ENCODE data around the gene CDKN2C.
"Not testable (repeated sequence)": the region's sequence is repeated elsewhere in the genome, so short reads cannot be mapped to it uniquely, and the experiment has no call there.

The CDKN2C gene
- total RNA-seq = 1.5 to 11.8 (median 5.0) reads per million in 9 experiments

GRCh38 chr1:50969611-50970508, at the start of gene CDKN2C:
Gene CDKN2C, plus strand, starts transcription at chr1:50970245. Its CDS starts 124 bp downstream, at chr1:50970369.
- peak within 1 kb of the TSS; percentile 81 to 91 for H3K27ac Mint-ChIP-seq
- DNase-seq = peak; percentile 43 to 49 (median 44)
- H3K4me1 Mint-ChIP-seq (ENCODE audit: low read depth in 2 of 2) = peaks cover 15 to 20% of the 10 kb centered on the region in 2 donors
- H3K27me3 Mint-ChIP-seq = no peaks in the 10 kb centered on the region
- peaks cover 24% of the 10 kb centered on the region for H3K36me3 Mint-ChIP-seq (ENCODE audit: insufficient read depth)
- H3K4me3 Mint-ChIP-seq = peak within 1 kb of the TSS; percentile 95
- ATAC-seq (replicated peaks) = peak; percentile 28
- no peaks in the 10 kb centered on the region for H3K9me3 Mint-ChIP-seq

DNA sequence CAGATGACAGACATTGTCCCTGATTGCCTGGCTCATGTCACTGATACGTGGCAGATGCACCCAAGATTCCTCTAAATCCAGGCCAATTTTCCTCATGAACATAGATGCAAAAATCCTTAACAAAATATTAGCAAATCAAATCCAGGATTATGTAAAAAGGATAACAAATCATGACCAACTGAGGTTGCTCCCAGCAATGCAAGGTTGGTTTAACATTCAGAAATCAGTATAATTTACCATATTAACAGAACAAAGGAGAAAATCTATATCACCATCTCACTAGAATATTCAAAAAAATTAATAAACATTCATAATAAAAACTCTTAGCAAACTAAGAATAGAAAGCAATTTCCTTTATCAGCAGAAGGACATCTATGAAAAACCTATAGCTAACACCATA, 49.6 kb upstream of the CDKN2C start:
- Mint-ChIP-seq H3K27me3 (no peaks in the 10 kb centered on the region), H3K4me3 (no peak overlapping the region), H3K27ac (no peak overlapping the region), H3K36me3 (ENCODE audit: insufficient read depth) (peaks cover 3% of the 10 kb centered on the region), H3K9me3 (peaks cover 4 to 11% of the 10 kb centered on the region in 2 donors), H3K4me1 (ENCODE audit: low read depth in 2 of 2) (peaks cover 16 to 32% of the 10 kb centered on the region in 2 donors)
- ATAC-seq (replicated peaks) (no peak), DNase-seq (no peak)

DNA sequence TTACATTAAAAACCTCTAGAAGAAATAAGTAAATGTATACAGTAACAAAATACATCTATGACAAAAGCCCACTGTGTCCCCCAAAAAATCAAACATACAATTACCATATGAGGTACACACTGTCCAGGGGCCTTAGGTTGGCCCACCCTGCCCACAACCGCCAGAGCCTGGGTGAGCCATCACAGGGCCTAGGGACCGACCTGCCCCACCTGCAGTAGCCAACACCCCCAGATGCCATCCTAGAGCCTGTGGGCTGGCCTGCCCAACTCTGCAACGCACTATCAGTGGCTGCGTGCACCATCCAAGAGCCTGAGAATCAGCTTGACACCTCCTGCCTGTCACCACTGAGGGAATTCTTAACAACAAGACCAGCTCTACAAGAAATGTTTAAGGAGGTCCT, 49.0 kb upstream of the CDKN2C start:
- no peaks in the 10 kb centered on the region for H3K27me3 Mint-ChIP-seq
- peaks cover 3% of the 10 kb centered on the region for H3K36me3 Mint-ChIP-seq (ENCODE audit: insufficient read depth)
- peaks cover 19 to 34% of the 10 kb centered on the region in 2 donors for H3K4me1 Mint-ChIP-seq (ENCODE audit: low read depth in 2 of 2)
- no peak for ATAC-seq (replicated peaks)
- DNase-seq = no peak
- no peak overlapping the region for H3K27ac Mint-ChIP-seq
- peaks cover 4 to 11% of the 10 kb centered on the region in 2 donors for H3K9me3 Mint-ChIP-seq
- no peak overlapping the region for H3K4me3 Mint-ChIP-seq

DNA sequence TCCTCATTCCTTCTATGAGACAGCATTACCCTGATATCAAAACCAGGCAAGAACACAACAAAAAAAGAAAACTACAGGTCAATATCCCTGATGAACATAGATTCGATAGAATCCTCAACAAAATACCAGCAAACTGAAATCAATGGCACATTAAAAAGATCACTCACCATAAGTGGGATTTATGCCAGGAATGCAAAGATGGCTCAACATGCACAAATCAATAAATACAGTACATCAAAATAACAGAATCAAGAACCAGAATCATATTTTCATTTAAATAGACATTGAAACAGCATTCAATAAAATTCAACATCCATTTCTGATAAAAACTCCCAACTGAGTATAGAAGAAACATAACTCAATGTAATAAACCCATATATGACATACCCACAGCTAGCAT, 46.5 kb upstream of the CDKN2C start:
- ATAC-seq (replicated peaks) = no peak
- Mint-ChIP-seq H3K27ac (no peak overlapping the region), H3K36me3 (ENCODE audit: insufficient read depth) (peaks cover 6% of the 10 kb centered on the region), H3K4me3 (no peak overlapping the region), H3K27me3 (no peaks in the 10 kb centered on the region), H3K4me1 (ENCODE audit: low read depth in 2 of 2) (peaks cover 10 to 23% of the 10 kb centered on the region in 2 donors), H3K9me3 (peaks cover 4 to 11% of the 10 kb centered on the region in 2 donors)
- no peak for DNase-seq

GRCh38 chr1:50929376-50929958, 40.6 kb upstream of the CDKN2C start:
- ATAC-seq (replicated peaks) (no peak), DNase-seq (no peak)
- Mint-ChIP-seq H3K9me3 (no peaks in the 10 kb centered on the region), H3K4me1 (ENCODE audit: low read depth in 2 of 2) (peaks cover 13 to 25% of the 10 kb centered on the region in 2 donors), H3K27ac (no peak overlapping the region), H3K4me3 (no peak overlapping the region), H3K27me3 (no peaks in the 10 kb centered on the region), H3K36me3 (ENCODE audit: insufficient read depth) (peaks cover 6% of the 10 kb centered on the region)

DNA sequence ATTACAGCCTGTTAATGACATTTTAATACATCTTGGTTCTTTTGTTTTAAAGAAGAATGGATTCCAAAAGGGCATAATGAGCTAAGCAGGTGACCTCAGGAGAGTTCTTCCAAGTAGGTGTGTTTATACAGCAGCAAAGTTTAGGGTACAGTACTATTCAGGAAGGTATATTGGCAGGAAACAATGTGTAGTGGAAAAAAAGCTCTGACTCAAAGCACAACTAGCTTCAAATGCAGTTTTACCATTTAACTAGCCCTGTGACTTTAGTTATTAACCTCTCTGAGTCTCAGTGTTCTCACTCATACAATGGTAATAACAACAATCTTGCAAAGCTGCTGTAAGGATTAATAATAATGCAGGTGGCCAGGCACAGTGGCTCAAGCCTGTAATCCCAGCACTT, 39.9 kb upstream of the CDKN2C start:
- Mint-ChIP-seq H3K27ac (peak overlapping the region in 1 of 2 donors; percentile 10), H3K27me3 (no peaks in the 10 kb centered on the region), H3K4me1 (ENCODE audit: low read depth in 2 of 2) (peaks cover 13 to 24% of the 10 kb centered on the region in 2 donors), H3K9me3 (no peaks in the 10 kb centered on the region), H3K36me3 (ENCODE audit: insufficient read depth) (peaks cover 6% of the 10 kb centered on the region), H3K4me3 (no peak overlapping the region)
- ATAC-seq (replicated peaks) = no peak
- DNase-seq = no peak

GRCh38 chr1:50930965-50931737, 38.9 kb upstream of the CDKN2C start:
- DNase-seq (no peak), ATAC-seq (replicated peaks) (no peak)
- peaks cover 6% of the 10 kb centered on the region for H3K36me3 Mint-ChIP-seq (ENCODE audit: insufficient read depth)
- H3K27ac Mint-ChIP-seq = peak overlapping the region in 1 of 2 donors; percentile 57
- H3K27me3 Mint-ChIP-seq = no peaks in the 10 kb centered on the region
- no peaks in the 10 kb centered on the region for H3K9me3 Mint-ChIP-seq
- H3K4me3 Mint-ChIP-seq = no peak overlapping the region
- H3K4me1 Mint-ChIP-seq (ENCODE audit: low read depth in 2 of 2) = peaks cover 13 to 24% of the 10 kb centered on the region in 2 donors

GRCh38 chr1:50932043-50932442, 38.0 kb upstream of the CDKN2C start:
- H3K27me3 Mint-ChIP-seq; ATAC-seq (replicated peaks); H3K9me3 Mint-ChIP-seq; H3K4me3 Mint-ChIP-seq; H3K36me3 Mint-ChIP-seq (ENCODE audit: insufficient read depth); DNase-seq: not testable (repeated sequence)
- Mint-ChIP-seq H3K27ac (peak overlapping the region in 1 of 2 donors; percentile 2), H3K4me1 (ENCODE audit: low read depth in 2 of 2) (peaks cover 19 to 31% of the 10 kb centered on the region in 2 donors)

DNA sequence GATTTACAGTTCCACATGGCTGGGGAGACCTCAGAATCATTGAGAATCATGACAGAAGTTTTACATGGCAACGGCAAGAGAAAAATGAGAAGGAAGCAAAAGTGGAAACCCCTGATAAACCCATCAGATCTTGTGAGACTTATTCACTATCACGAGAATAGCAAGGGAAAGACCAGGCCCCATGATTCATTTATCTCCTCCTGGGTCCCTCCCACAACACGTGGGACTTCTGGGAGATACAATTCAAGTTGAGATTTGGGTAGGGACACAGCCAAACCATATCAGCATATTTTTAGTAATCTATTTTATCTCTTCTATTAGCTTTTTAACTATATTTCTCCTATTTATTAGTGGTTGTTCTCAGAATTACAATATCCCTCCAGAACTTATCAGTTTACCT, 36.3 kb upstream of the CDKN2C start:
- H3K4me3 Mint-ChIP-seq; DNase-seq; ATAC-seq (replicated peaks); H3K27me3 Mint-ChIP-seq; H3K36me3 Mint-ChIP-seq (ENCODE audit: insufficient read depth); H3K9me3 Mint-ChIP-seq: not testable (repeated sequence)
- Mint-ChIP-seq H3K27ac (peak overlapping the region in 1 of 2 donors; percentile 77), H3K4me1 (ENCODE audit: low read depth in 2 of 2) (peaks cover 23 to 35% of the 10 kb centered on the region in 2 donors)

- ATAC-seq (replicated peaks) = no peak
- H3K9me3 Mint-ChIP-seq = no peaks in the 10 kb centered on the region
- peaks cover 3% of the 10 kb centered on the region for H3K36me3 Mint-ChIP-seq (ENCODE audit: insufficient read depth)
- no peaks in the 10 kb centered on the region for H3K27me3 Mint-ChIP-seq
- DNase-seq = no peak
- no peak overlapping the region for H3K4me3 Mint-ChIP-seq
- peak overlapping the region in 1 of 2 donors; percentile 77 for H3K27ac Mint-ChIP-seq
- peaks cover 22 to 34% of the 10 kb centered on the region in 2 donors for H3K4me1 Mint-ChIP-seq (ENCODE audit: low read depth in 2 of 2)
Observed at GRCh38 chr1:50934838-50935237, 35.2 kb upstream of the CDKN2C start.

DNA sequence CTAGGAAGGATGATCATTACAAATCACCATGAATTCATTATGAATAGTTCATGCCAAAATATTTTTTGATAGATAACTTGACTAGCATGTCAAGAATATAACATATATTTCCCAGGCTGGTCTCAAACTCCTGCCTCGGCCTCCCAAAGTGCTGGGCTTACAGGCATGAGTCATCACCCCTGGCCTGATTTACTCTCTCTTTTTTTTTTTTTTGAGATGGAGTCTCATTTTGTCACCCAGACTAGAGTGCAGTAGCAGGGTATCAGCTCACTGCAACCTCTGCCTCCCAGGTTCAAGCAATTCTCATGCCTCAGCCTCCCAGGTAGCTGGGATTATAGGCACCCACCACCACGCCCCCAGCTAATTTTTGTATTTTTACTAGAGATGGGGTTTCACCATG, 34.8 kb upstream of the CDKN2C start:
- not testable (repeated sequence) for ATAC-seq (replicated peaks); H3K27me3 Mint-ChIP-seq; H3K36me3 Mint-ChIP-seq (ENCODE audit: insufficient read depth); H3K9me3 Mint-ChIP-seq; H3K4me3 Mint-ChIP-seq; DNase-seq
- peaks cover 19 to 30% of the 10 kb centered on the region in 2 donors for H3K4me1 Mint-ChIP-seq (ENCODE audit: low read depth in 2 of 2)
- peak overlapping the region in 1 of 2 donors; percentile 77 for H3K27ac Mint-ChIP-seq

- DNase-seq = no peak
- Mint-ChIP-seq H3K4me3 (no peak overlapping the region), H3K4me1 (ENCODE audit: low read depth in 2 of 2) (peaks cover 19 to 24% of the 10 kb centered on the region in 2 donors), H3K27ac (peak overlapping the region; percentile 5 to 22), H3K27me3 (no peaks in the 10 kb centered on the region), H3K36me3 (ENCODE audit: insufficient read depth) (peaks cover 6% of the 10 kb centered on the region), H3K9me3 (no peaks in the 10 kb centered on the region)
- no peak for ATAC-seq (replicated peaks)
Observed at GRCh38 chr1:50936321-50936720, 33.7 kb upstream of the CDKN2C start.

DNA sequence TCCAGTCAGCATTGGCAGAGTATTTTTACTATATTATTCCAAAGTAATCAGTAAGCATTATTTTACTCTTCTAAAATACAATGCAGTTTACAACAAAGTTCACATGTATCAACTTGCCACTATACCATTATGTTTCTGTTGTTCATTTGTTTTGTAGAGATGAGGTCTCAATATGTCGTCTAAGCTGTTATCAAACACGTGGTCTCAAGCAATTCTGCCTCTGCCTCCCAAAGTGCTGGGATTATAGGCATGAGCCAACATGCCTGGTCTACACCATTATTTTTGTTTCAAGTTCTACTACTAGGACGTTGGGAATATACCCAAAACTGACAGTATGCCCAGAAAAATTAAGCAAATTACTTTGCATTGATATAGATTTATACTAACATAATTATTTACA, 29.8 kb upstream of the CDKN2C start:
- H3K9me3 Mint-ChIP-seq = no peaks in the 10 kb centered on the region
- ATAC-seq (replicated peaks) = no peak
- H3K4me1 Mint-ChIP-seq (ENCODE audit: low read depth in 2 of 2) = peaks cover 25 to 34% of the 10 kb centered on the region in 2 donors
- H3K27ac Mint-ChIP-seq = no peak overlapping the region
- no peak overlapping the region for H3K4me3 Mint-ChIP-seq
- DNase-seq = no peak
- H3K27me3 Mint-ChIP-seq = no peaks in the 10 kb centered on the region
- H3K36me3 Mint-ChIP-seq (ENCODE audit: insufficient read depth) = peaks cover 3% of the 10 kb centered on the region
